Stimulated activated CD8-positive, alpha-beta memory T cell treated with anti-CD3 and anti-CD28 coated beads, Interleukin-4, amount 100 ng/mL, for 4 hours (primary cell): ENCODE data around the gene DYNC2H1.

ENCODE experiments used
- DNase-seq, 2 donors: peaks; one replicate each; pipeline ENCODE4 v3.0.0-alpha.2; 2020; ENCODE audit warnings: low read depth in 2 of 2, low spot score in 1 of 2

DYNC2H1 gene

DNA sequence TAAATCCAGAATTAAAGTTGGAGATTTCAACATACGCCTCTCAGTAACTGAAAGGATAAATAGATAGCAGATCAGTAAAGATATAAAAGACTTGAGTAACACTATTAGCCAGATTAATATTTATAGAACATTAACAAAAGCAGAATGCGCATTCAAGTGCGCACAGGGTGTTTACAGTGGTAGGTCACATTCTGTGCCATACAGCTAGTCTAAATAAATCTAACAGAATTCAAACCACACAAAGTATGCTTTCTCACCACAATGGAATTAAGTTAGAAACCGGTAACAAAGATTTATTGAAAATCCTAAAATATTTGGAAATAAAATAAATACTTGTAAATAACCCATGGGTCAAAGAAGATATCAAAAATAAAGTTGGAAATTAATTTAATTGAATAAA, 341.0 kb downstream of the DYNC2H1 start:
- no peak for DNase-seq

DNA sequence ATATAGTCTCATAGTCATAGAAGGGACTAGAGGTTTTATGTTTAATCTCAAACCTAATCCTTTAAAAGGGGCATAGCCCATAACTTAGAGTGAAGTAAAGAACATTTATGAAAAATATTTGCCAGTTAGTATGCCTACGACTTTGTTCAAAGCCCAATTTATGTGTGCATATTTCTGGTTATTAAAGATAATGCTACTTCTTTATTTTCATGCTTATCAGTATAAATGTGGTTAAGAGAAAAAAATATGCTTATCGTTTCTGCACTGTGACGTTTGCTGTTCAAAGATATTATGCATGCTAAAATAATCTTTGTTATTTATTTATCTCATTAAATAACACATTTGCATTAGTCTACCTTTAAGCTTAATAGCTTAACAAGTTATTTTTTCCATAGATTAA, 343.9 kb downstream of the DYNC2H1 start:
- DNase-seq: no peak

DNA sequence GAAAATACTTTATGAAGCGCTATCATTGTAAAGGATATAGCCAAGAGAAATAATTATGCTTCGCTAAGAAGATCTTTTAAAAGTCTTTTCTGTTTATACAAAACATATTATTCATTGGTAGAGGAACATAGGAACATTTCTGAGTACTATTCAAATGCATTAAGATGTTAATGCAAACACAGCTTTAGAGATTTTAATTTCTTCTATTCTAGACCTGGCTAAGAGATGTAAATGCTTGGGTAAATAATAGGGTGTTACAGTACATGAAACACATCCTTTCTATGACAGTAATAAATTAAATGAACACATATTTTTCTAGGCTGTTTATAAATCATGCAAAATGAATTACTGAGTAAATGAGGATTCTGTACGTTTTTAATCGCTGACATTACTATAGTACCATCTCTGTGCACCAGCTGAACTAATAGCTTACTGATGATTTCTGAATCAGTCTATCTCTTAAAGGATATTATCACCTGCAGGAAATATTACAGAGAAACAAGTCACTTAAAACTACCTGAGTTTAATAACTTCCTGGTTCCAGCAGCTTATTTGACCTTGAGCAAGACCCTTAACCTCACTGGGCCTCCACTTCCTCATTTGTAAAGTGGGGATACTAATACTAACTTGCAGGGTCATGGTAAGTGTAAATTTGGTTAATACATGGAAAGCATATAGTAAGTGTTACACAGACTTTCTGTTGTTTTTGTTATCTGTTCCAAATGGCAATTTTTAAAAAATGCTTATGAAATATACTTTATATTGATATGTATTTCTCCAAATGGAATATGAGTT, 344.9 kb downstream of the DYNC2H1 start:
- DNase-seq: no peak

DNA sequence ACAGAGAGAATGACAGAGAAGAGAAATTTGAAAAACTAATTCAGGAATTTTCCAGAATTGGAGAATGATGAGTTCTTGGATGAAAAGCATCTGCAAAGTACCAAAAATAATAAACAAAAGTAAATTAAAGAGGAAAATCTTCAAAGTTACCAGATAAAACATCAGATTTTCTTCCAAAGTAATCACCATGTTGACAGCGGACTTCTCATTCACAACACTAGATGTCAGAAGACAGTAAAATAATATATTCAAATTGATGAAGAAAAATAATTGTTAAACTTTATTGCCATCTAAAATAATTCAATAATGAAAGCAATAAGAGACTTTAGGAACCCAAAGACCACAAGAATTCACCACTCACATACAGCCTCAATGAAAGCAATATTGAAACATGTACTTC, 355.2 kb downstream of the DYNC2H1 start:
- DNase-seq: no peak

DNA sequence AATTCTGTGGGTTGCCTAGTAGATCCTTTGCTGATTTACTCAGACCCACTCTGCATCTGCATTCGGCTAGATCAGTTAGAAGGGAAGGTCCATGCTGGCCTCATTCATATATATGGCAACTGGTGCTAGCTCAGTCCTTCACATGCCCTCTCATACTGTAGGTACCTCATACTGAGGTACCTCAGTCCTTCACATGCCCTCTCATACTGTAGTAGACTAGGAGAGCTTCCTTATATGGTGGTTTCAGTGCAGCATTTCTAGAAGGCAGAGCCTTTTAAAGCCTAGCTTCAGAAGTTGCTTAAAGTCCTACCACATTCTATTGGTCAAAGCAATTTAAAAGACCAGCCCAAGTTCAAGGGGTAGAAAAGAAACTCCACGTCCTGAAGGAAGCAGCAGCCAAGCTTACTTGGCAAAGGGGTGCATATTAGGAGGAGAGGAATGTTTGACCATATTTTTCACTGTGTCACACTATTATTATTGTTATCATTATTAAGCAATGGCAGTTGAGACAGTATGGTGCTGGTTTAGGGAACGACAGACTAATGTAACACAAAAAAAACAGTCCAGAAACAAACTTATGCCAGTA, 356.4 kb downstream of the DYNC2H1 start:
- DNase-seq: no peak

DNA sequence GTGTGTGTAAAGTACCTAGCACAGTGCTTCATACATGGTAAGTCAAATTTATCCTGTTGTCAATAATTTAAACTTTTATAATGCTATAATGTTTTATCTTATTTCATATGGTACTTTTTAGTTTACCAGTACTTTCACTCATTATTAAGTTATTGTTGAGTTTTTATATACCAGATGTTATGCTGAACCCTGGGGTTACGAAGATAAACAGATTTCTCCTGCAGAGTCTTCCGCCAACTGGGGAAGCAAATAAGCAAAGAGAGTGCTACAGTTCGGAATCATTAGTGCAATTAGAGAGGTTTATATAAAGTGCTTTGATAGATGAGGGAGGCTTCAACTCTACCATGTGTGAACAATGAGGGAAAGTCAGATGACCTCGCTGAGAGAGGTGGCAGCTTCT, 362.3 kb downstream of the DYNC2H1 start:
- no peak for DNase-seq

DNA sequence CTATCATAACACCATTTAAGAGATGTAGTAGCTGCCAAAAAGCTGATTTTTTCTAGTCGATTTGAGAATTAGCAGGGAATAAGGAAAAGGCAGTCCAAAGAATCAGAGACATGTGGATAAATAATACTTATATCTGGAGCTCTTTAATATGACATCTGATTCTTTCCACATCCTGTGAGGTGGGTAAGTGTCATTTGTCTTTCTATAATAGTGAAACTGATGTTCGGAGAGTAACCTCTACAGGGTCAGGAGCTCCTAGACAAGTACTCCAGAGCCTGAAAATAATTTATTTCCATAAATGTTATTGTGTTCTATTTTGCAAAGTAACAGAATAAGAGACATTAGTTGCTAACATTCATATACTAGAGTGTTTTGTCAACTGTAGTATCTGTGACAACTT, 367.6 kb downstream of the DYNC2H1 start:
- DNase-seq: no peak

DNA sequence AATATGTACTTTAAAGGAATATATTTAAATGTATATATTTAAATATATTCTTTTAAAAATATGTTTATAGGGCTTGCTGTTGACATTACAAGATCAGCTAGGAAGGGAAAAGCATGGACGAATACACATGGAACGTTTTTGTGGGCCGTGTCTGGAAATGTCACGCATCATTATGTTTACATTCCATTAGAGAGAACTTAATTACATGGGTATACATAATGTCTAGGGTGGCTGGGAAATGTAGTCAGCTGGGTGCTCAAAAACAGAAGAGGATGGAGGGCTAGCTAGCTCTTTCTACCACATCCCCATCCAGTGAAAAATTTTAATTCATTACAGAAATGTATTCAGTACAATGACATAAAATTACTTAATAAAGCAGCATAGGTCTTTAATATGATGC, 371.2 kb downstream of the DYNC2H1 start:
- no peak for DNase-seq

DNA sequence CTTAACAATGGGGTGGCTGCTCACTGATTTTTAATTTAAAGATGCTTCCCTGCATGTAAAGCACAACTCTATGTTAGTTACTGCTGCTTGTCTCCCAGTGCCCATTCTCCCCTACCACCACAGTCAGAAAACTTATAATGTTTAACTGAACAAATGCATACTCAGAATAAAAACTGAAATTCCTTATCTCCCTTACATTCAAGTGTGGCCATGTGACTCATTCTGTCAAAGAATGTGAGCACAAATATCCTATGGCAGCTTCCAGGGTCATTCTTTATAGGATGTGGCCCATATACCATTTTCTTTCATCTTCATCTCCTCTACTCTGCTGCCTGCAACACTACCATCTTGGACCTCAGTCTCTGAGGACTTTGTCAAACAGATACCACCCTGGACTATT, 374.8 kb downstream of the DYNC2H1 start:
- DNase-seq: no peak

DNA sequence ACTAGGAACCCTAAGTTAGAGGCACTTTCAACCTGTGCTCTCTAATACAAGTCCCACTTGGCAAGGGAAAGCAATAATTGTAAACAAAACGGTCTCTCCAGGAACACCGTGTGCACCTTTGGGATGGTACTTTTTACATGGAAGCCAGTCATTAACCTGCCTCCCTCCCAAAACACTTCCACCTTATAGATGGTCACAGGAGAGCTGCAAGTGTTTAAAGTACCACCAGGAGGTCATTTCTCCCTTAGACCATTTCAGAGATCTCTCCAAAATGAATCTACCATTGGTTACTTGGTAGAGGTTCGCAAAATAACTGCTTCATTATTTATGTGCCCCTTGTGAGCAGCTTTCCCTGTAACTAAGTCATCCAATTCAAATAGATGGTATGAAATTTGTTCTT, 375.3 kb downstream of the DYNC2H1 start:
- no peak for DNase-seq

DNA sequence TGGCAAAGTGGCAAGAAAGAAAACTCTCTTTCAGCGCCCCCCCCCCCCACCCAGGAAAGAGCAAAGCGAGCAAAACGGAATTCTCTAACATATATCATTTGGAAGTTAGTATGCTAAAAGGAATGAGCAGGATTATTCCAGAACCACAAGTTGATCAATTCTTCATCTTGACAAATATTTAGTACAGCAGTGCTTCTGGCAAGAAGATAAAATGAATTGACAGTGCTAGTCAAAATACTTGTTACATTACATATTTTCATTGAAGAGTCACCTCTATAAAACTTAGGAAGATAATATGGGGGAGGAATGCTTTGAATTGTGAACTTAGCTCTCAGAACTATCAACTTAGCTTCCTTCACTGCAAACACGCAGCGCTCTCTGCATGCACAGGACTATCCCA, 377.4 kb downstream of the DYNC2H1 start:
- DNase-seq: no peak

DNA sequence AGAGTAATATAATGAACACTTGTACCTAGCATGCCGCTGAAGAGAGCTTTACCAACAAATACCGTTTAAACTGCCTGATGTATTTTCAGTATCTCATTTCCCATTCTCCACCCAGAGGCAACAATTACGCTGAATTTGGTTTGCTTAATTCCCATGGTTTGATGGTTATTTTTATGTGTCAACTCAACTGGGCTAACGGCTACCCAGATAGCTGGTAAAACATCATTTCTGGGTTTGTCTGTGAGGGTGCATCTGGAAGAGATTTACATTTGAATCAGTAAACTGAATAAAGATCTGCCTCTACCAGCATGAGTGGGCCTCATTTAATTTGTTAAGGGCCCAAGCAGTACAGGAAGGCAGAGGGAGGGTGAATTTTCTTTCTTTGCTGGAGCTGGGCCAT, 377.9 kb downstream of the DYNC2H1 start:
- DNase-seq: no peak

DNA sequence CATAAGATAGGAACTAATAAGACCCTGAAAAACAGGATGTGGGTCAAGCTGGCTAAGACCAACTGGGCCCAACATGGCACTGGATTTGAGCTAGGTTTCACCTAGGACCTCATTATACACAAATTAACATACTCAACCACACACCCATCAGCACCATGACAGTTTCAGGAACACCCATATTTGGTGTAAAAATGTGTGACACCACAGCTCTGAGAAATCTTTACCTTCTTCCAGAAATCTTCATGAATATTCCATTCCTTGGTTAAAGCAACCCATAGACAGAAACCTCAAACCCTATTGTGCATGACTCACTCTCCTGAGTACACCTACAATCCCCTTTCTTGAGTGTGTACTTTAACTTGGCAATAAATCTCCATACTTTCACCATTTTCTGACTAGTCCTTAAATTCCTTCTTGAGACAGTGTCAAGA, 378.8 kb downstream of the DYNC2H1 start:
- DNase-seq: no peak

DNA sequence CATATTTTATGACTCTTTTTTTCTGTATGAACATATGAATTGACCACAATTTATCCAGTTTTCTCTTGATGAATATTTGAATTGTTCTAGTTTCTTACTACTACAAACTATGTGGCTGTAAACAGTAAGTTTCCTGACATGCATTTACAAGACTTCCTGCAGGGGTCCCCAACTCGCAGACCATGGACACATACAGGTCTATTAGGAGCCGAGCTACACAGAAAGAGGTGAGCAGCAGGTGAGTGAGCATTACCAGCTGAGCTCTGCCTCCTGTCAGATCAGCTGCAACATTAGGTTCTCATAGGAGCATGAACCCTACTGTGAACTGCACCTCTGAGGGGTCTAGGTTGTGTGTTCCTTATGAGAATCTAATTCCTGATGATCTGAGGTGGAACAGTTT, 379.4 kb downstream of the DYNC2H1 start:
- no peak for DNase-seq

DNA sequence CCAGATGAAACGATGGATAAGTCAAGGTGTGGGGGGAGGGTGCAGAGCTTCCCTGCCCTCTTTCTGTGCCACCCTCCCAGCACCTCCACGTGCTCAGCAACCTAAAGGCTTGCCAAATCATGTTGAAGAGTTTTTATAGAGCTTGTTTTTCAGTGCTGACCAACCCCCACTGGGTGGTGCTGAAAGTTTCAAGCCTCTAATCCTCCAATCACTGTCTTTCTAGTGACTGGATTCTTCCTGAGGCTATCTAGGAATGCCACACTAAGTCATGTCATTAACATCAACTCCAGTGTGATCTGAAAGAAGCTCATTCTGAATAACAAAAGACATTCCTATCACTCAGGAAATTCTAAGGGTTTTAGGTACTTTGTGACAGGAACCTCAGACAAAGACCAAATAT, 382.6 kb downstream of the DYNC2H1 start:
- no peak for DNase-seq

DNA sequence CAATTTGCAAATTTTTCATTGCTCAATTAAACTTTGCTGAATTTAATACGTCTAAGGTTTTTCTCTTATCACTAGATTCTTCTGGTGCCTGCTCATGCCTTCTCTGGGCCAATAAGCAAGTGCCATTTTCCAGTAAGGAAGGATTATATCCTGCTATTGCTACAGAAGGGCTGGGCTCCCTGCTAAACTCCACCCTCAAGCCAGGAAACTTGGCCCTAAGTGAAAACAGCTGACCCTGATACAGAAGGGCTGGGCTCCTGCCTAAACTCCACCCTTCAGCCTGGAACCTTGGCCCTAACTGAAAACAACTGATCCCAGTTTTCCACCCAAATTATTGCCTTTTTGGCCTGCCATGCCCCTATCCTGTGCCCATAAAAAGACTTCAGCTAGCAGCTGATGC, 385.3 kb downstream of the DYNC2H1 start:
- DNase-seq: no peak

DNA sequence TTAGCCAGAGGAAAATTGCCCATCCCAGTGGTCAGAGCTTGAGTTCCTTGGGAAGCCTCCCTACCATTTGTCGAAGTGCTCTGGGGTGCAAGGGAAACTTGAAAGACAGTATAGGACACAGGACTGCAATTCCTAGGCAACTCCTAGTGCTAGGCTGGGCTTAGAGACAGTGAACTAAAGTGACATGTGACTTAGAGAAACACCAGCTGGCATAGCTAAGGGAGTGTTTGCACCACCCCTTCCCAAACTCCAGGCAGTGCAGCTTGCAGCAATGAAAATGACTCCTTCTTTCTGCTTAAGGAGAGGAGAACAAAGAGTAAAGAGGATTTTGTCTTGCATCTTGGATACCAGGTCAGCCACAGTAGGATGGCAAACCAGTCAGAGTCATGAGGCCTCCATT, 388.0 kb downstream of the DYNC2H1 start:
- no peak for DNase-seq

DNA sequence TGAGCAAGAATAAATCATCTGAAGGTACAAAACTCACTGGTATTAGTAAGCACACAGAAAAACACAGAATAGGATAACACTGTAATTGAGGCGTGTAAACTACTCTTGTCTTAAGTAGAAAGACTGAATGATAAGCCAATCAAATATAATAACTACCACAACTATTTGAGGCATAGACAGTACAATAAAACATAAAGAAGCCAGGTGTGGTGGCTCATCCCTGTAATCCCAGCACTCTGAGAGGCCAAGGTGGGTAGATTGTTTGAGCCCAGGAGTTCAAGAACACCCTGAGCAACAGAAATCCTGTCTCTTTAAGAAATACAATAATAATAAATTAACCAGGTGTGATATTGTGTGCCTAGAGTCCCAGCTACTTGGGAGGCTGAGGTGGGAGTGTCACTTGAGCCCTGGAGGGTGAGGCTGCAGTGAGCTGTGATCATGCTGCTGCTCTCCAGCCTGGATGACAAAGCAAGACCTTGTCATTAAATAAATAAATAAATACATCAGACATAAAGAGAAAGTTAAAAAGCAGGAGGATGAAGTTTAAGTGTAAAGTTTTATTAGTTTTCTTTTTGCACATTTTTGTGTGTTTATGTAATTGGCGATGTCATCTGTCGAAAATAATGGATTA, 390.6 kb downstream of the DYNC2H1 start:
- no peak for DNase-seq

DNA sequence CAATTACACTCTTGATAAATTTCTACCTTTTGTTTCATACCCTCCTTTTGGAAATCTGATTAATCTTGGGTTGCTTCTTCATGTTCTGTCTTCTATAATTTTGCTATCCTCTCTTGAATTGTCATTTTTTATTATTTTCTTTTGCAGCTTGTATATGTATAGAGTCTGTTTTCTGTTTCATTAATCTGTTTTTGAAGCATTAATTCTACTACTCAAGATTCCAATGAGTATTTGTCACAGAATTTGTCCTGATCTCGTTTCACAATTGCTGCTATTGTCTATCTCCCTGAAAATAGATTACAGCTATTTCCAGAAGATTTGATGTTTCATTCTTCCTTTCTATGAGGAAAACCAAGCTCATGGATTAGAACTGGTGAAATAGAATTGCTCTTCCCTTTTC, 406.1 kb downstream of the DYNC2H1 start:
- DNase-seq: no peak

DNA sequence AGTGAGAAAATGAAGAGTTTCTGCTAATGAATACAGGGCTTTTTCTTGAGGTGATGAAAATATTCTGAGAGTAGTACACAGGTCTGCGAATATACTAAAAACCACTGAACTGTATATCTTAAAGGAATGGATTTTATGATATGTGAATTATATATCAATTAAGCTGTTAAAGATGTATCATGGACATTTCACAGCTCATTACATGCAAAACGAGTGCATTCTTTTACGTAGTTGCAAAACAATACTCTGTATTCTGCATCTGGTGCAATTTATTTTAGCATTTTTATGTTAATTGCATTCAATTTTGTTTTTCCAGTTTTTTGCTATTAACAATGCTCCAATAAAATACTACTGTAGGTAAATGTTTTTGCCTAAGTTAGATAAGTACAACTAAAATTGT, 411.6 kb downstream of the DYNC2H1 start:
- DNase-seq: no peak

DNA sequence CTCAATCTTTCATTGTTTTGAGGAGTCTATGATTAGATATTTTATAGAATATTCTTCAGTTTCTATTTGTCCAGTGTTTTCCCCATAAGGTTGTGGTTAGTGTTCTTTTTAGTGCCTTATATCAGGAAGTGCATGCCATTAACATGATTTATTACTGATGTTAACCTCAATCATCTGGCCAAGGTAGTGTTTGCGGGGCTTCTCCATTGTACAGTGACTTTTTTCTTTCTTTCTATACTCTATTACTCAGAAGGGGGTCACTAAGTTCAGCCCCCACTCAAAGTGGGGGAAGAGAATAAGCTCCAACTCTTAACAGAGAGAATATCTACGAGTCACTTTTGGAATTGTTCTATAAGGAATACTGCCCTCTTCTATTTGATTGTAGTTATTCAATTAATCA, 415.8 kb downstream of the DYNC2H1 start:
- DNase-seq: no peak

DNA sequence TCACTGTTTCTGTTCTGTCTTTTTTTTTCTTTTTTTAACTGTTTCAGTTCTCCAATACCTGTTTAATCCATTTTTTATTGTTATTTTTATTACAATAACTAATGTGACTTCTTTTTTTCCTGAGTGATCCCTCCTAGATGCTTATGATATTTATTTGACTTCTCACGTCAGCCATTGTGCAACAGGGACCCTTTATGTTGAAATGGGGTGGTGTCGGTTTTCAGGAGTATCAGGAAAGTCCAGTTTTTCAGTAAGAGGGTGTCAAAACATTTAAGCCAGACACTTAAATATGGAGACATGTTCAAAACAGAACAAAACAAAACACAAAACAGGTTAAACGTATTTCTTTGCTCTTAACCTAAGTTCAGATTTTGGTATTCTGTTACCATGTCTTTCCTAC, 418.8 kb downstream of the DYNC2H1 start:
- no peak for DNase-seq

DNA sequence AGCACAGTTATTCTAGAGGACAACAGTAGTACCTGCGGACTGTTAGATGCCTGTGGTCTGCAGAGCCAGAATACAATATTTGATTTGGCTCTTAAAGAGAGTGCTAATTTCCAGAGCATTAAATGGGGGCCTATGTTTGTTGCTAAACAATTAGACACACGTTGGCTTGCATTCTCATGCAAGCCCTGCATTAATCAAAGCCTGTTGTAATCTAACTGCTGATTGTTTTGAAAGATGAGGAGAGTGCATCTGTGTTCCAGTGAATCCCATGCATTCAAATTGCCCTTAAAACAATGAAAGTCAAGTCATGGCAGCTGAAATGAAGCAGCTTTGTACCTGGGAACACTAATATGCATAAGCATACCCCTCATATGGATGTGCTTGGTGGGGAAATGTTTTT, 419.4 kb downstream of the DYNC2H1 start:
- no peak for DNase-seq
